Measurements from ENCODE around the gene LNX2. TPM values are rescaled to one million over a fixed set of nuclear protein-coding genes. Genes with fewer than 3 reads are reported as not detected.

LNX2 gene
- total RNA-seq, 4 donors from 2014 or later = 5.0 to 6.6 (median 5.7) TPM

GRCh38 chr13:27638521-27638920 lies 18.2 kb upstream of the LNX2 start:
- no peak for ATAC-seq (ENCODE audit: low FRiP score)
- TF ChIP-seq CTCF (IDR thresholded peaks at IDR 0.05) = no peak
- DNase-seq (ENCODE audit: low spot score) = no peak

- ATAC-seq (ENCODE audit: low FRiP score) (no peak), DNase-seq (ENCODE audit: low spot score) (no peak)
- no peak for TF ChIP-seq CTCF (IDR thresholded peaks at IDR 0.05)
These were observed 17.7 kb upstream of the LNX2 start for GRCh38 chr13:27638001-27638400.

GRCh38 chr13:27637289-27637626 lies 16.9 kb upstream of the LNX2 start:
- no peak for TF ChIP-seq CTCF (IDR thresholded peaks at IDR 0.05)
- DNase-seq (ENCODE audit: low spot score) (no peak), ATAC-seq (ENCODE audit: low FRiP score) (no peak)

GRCh38 chr13:27636589-27637288 lies 16.4 kb upstream of the LNX2 start:
- no peak for ATAC-seq (ENCODE audit: low FRiP score)
- no peak for TF ChIP-seq CTCF (IDR thresholded peaks at IDR 0.05)
- DNase-seq (ENCODE audit: low spot score) = no peak

- TF ChIP-seq CTCF (IDR thresholded peaks at IDR 0.05) = no peak
- DNase-seq (ENCODE audit: low spot score) (no peak), ATAC-seq (ENCODE audit: low FRiP score) (no peak)
These were observed 14.9 kb upstream of the LNX2 start for GRCh38 chr13:27635266-27635665.

DNA sequence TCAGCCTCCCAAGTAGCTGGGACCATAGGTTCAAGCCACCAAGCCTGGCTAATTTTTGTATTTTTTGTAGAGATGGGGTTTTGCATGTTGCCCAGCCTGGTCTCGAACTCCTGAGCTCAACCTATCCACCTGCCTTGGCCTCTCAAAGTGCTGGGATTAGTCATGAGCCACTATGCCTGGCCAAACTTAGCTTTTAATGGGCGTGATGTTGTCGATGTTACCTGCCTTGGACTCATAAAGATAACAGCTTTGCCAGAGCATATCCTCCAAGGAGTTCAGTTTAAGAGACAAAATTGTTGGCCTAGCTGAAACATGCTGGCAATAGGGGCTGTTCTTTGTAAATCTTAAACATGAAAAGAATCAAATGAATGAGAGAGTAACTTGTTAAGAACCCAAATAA lies 14.5 kb upstream of the LNX2 start:
- no peak for DNase-seq (ENCODE audit: low spot score)
- no peak for ATAC-seq (ENCODE audit: low FRiP score)
- no peak for TF ChIP-seq CTCF (IDR thresholded peaks at IDR 0.05)

DNA sequence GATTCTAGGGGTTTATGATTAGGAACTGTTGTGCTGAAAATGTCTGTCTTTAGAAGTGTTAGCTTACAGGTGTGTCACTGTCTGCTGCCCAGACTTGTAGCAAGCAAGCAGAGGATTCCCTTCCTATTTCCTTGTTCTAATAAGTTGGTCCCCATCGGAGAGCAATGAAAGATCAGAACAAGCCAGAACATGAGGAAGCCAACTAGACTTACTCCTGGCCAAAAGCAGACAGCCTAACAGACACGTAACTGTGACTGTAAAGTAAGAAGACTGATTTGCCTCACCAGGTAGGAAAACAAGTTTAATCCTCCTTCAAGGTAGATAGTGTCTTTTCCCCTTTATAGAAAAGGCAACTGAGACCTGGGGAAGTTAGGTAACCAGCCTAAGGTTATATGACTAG lies 13.9 kb upstream of the LNX2 start:
- TF ChIP-seq CTCF (IDR thresholded peaks at IDR 0.05) = no peak
- DNase-seq (ENCODE audit: low spot score) (no peak), ATAC-seq (ENCODE audit: low FRiP score) (no peak)

Measured in omental fat pad (tissue), 4 donors.